GM23338 (cell line): ENCODE data around the gene IGBP1. TPM values are rescaled to one million over a fixed set of nuclear protein-coding genes. Genes with fewer than 3 reads are reported as not detected.

ENCODE experiments used
- ATAC-seq: fragments of 200-7000 bp; cut with Tn5 transposase; 3 replicates; pipeline ENCODE4 v1.9.1; 2020
- DNase-seq: peaks from one replicate; pipeline ENCODE4 v3.0.0-alpha.2; 2015; ENCODE audit warnings: low spot score
- H2AFZ ChIP-seq: fragments of 200-600 bp; sonication (generic); 2 replicates; pipeline ENCODE4 v1.8.0; 2016; ENCODE audit warnings: antibody characterized with exemption, mild to moderate bottlenecking, moderate library complexity
- H3F3A ChIP-seq: fragments of 200-600 bp; sonication (generic); replicated peaks from 2 replicates; pipeline ENCODE4 v1.8.0; 2017; ENCODE audit warnings: antibody characterized with exemption, mixed run types, low read depth
- H3K27ac ChIP-seq: fragments of 200-600 bp; sonication (generic); 2 replicates; pipeline ENCODE4 v1.6.1; 2016; ENCODE audit warnings: low read depth
- H3K27me3 ChIP-seq: fragments of 200-600 bp; sonication (generic); 2 replicates; pipeline ENCODE4 v1.8.0; 2016; ENCODE audit warnings: mild to moderate bottlenecking, mixed run types, moderate library complexity; ENCODE audit not compliant: insufficient read depth
- H3K36me3 ChIP-seq: fragments of 200-600 bp; sonication (generic); 2 replicates; pipeline ENCODE4 v1.8.0; 2016; ENCODE audit warnings: mild to moderate bottlenecking; ENCODE audit not compliant: insufficient read depth
- H3K4me1 ChIP-seq: fragments of 200-600 bp; sonication (generic); 2 replicates; pipeline ENCODE4 v1.8.0; 2016; ENCODE audit warnings: mild to moderate bottlenecking, moderate library complexity; ENCODE audit not compliant: insufficient read depth
- H3K4me2 ChIP-seq: fragments of 200-600 bp; sonication (generic); 2 replicates; pipeline ENCODE4 v1.7.1; 2017; ENCODE audit warnings: mixed run types
- H3K4me3 ChIP-seq: fragments of 200-600 bp; sonication (generic); 2 replicates; pipeline ENCODE4 v1.6.1; 2016; ENCODE audit warnings: mixed run types
- H3K79me2 ChIP-seq: fragments of 200-600 bp; sonication (generic); replicated peaks from 2 replicates; pipeline ENCODE4 v1.8.0; 2017; ENCODE audit warnings: mild to moderate bottlenecking; ENCODE audit not compliant: insufficient read depth
- H3K9me2 ChIP-seq: fragments of 200-600 bp; sonication (generic); 2 replicates; pipeline ENCODE4 v1.8.0; 2017; ENCODE audit not compliant: insufficient read depth
- H4K20me1 ChIP-seq: fragments of 200-600 bp; sonication (generic); replicated peaks from 2 replicates; pipeline ENCODE4 v1.8.0; 2017; ENCODE audit warnings: mild to moderate bottlenecking; ENCODE audit not compliant: insufficient read depth
- H3K27ac Mint-ChIP-seq: 2 replicates; pipeline ENCODE4 v1.8.0; 2020; ENCODE audit warnings: inconsistent platforms, mild to moderate bottlenecking, moderate library complexity, mixed read lengths
- H3K27me3 Mint-ChIP-seq: 3 replicates; pipeline ENCODE4 v1.8.0; 2022; ENCODE audit warnings: low read depth, mild to moderate bottlenecking, moderate library complexity, mixed read lengths, inconsistent platforms; ENCODE audit not compliant: insufficient read depth, poor library complexity
- H3K36me3 Mint-ChIP-seq: 3 replicates; pipeline ENCODE4 v1.8.0; 2021; ENCODE audit warnings: low read depth, mild to moderate bottlenecking, inconsistent platforms, moderate library complexity, mixed read lengths
- H3K4me1 Mint-ChIP-seq: 3 replicates; pipeline ENCODE4 v1.8.0; 2020; ENCODE audit warnings: mild to moderate bottlenecking, inconsistent platforms, mixed read lengths
- H3K4me3 Mint-ChIP-seq: 3 replicates; pipeline ENCODE4 v1.8.0; 2021; ENCODE audit warnings: moderate library complexity, mild to moderate bottlenecking, inconsistent platforms, mixed read lengths
- H3K9me3 Mint-ChIP-seq: 3 replicates; pipeline ENCODE4 v1.8.0; 2020; ENCODE audit warnings: moderate library complexity, mild to moderate bottlenecking, inconsistent platforms, mixed read lengths
- CTCF ChIP-seq, 2 experiments: fragments of 200-600 bp in 1 of 2; sonication (generic) in 1 of 2; conservative IDR thresholded peaks; 2 replicates each; pipeline versions ENCODE4 v1.5.1 to v1.6.1; 2016 to 2017; ENCODE audit warnings: antibody characterized with exemption in 2 of 2, low read depth in 2 of 2, mild to moderate bottlenecking in 2 of 2, moderate library complexity in 1 of 2
- ETS1 ChIP-seq: IDR thresholded peaks from 2 replicates; pipeline ENCODE4 v1.6.1; 2016; ENCODE audit warnings: antibody characterized with exemption
- EZH2phosphoT487 ChIP-seq: fragments of 200-600 bp; sonication (generic); IDR thresholded peaks from one replicate; pipeline ENCODE4 v1.8.1; 2018; ENCODE audit warnings: antibody characterized with exemption; ENCODE audit not compliant: unreplicated experiment
- POLR2AphosphoS5 ChIP-seq: IDR thresholded peaks from 2 replicates; pipeline ENCODE4 v1.6.1; 2016; ENCODE audit warnings: antibody characterized with exemption, low read depth
- REST ChIP-seq: IDR thresholded peaks from one replicate; pipeline ENCODE4 v1.6.1; 2018; ENCODE audit warnings: antibody characterized with exemption; ENCODE audit not compliant: unreplicated experiment
- ZNF114 ChIP-seq: fragments of 250-450 bp; sonication (Bioruptor Pico); IDR thresholded peaks from 2 replicates; pipeline ENCODE4 v1.5.0; 2020; ENCODE audit warnings: mild to moderate bottlenecking, moderate library complexity
- ZNF462 ChIP-seq: fragments of 250-450 bp; sonication (Bioruptor Pico); IDR thresholded peaks from 2 replicates; pipeline ENCODE4 v1.5.0; 2020; ENCODE audit warnings: mild to moderate bottlenecking, moderate library complexity
- polyA plus RNA-seq: library from polyadenylated mRNA; unstranded; fragments of >200 nt; fragmentation: Nextera tagmentation; extraction: Ambion mirVana; gene quantifications from 2 replicates; pipeline ENCODE4 v1.2.1, GENCODE V29; 2016
- total RNA-seq: library from RNA; depleted of rRNA; stranded (reverse); fragments of >200 nt; shearing (Covaris generic); gene quantifications from 2 replicates; pipeline ENCODE4 v1.2.3, GENCODE V29; 2014

Gene IGBP1
- total and polyA plus RNA-seq, 2 experiments from 2014 or later = 36.8 to 38.5 TPM

GRCh38 chrX:70134116-70134477, 850 bp downstream of the IGBP1 start:
- peak overlapping the region; percentile 99 for H3K27ac Mint-ChIP-seq
- DNase-seq = peak; percentile 19
- Histone ChIP-seq H3K36me3 (no peaks in the 10 kb centered on the region), H3K4me3 (peak overlapping the region; percentile 91), H4K20me1 (no peaks in the 10 kb centered on the region), H3K4me2 (peak overlapping the region; percentile 80), H3K9me2 (no peaks in the 10 kb centered on the region), H3F3A (no peaks in the 10 kb centered on the region), H3K27me3 (no peaks in the 10 kb centered on the region), H3K27ac (peak overlapping the region; percentile 94), H3K4me1 (peaks cover 27% of the 10 kb centered on the region), H2AFZ (peak overlapping the region; percentile 84; the same call in 1 of the 2 replicates), H3K79me2 (peaks cover 27% of the 10 kb centered on the region)
- no peak for TF ChIP-seq POLR2AphosphoS5
- TF ChIP-seq REST = no peak
- TF ChIP-seq EZH2phosphoT487 = no peak
- no peak for TF ChIP-seq CTCF (conservative IDR thresholded peaks at IDR 0.05; ENCODE audit: low read depth in 2 of 2)
- TF ChIP-seq ETS1 = no peak
- no peak for TF ChIP-seq ZNF462 (CRISPR knock-in tag)
- no peak for TF ChIP-seq ZNF114
- no peaks in the 10 kb centered on the region for H3K9me3 Mint-ChIP-seq
- H3K36me3 Mint-ChIP-seq = peaks cover 20% of the 10 kb centered on the region
- peaks cover 18% of the 10 kb centered on the region for H3K4me1 Mint-ChIP-seq
- H3K27me3 Mint-ChIP-seq = no peaks in the 10 kb centered on the region
- peak; percentile 27 for ATAC-seq
- peak overlapping the region; percentile 100 for H3K4me3 Mint-ChIP-seq
